ENCODE measurements around the gene TSSK2.

TSSK2 gene

DNA sequence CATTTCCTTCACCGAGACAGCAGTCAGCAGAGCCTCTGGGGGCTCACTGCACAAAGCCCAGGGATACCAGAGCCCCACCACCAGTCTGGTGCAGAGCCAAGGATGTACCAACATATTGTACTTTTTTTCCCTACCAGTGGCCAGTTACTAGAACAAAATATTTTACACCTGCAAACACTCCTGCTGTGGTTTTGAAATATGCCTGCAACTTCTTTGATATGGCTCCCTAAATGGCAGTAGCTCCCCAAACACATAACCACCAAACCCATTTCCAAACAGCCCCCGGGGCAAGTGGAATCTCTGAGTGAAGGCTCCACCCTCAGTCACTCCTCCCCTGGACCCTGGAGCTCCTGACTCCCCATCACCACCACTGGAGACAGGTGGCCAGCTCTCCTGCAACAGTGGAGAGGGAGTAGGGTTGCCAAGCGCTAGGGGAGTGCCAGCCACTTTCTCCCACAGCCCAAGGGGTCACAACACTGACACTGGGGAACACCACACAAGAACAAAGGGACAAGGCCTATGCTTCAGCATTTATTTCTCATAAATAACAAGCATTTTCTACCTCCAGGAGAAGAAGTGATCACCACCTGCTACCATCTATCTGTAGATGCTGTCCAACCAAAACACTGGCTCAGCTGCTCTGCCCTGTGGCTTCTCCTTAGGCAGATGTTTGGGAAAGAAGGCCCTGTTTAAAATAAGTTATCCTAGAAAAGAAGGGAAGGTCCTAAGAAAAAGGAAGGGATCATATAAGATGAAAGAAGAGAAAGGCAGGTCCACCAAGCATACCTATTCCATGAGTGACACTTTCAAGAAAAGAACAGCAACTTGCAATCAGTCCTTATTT is 24.0 kb upstream of the TSSK2 start:
- no peak for FAIRE-seq

DNA sequence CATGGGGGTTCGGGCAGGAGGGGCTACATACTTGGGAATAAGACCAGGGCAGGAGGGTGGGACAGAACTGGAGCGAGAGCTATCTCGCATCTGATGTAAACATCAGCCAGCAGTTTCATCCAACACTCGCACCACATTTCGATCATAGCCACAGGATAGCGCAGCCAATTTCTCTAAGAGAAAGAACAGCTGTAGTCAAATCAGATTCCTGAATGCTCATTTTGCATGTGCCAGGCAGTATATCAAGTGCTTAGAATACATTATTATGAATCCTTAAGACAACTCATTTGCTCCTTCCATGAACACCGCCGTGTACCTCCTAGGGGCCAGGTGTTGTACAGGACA is 23.4 kb upstream of the TSSK2 start:
- FAIRE-seq = no peak

- FAIRE-seq = no peak
Measured at GRCh38 chr22:19108807-19109197, 22.3 kb upstream of the TSSK2 start.

DNA sequence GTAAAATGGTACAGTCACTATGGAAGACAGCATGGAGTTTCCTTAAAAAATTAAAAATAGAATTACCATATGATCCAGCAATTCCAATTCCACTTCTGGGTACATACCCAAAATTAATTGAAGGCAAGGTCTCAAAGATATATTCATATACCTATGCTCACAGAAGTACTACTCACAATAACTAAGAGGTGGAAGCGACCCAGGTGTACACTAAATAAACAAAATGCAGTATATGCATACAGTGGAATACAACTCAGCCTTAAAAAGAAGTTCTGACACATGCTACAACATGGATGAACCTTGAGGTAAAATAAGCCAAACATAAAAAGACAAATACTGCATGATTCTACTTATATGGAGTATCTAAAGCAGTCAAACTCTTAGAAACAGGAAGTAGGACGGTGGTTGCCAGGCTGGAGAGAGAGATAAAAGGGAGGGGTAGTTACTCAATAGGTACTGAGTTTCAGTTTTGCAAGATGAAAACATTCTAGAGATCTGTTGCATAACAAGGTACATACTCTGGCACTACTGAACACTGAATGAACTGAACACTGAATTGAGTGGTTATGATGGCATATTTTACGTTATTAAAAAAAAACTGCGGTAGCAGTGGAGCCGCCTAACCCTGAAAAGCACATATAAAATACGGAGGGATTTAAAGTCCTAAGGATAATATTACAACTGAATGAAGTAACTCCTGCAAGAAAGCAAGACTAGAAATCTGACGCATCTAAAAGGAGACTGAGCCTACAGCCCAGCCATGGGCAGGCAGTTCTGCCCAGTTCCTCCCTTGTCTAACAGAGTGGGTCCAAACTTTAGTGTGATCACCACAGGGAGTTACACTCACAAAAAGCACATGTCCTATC is 21.7 kb upstream of the TSSK2 start:
- no peak for FAIRE-seq

DNA sequence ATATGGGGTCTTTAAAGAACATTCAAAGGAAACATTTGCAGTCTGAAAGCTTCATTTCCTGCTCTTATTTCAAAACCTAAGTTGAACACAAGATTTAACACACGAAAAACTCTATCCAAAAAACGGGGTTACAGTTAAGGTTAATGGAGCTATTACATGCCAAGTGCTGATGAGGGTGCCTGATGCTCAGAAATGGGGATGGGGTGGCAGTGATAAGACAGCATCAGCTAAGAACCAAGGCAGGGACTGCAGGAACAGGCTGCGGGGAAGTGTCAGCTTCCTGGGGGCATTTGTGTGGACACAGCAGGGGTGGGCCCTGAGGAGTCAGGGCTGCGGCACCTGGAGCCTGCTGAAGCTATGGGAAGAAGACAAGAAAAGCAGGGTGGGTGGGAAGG is 21.0 kb upstream of the TSSK2 start:
- FAIRE-seq = no peak

DNA sequence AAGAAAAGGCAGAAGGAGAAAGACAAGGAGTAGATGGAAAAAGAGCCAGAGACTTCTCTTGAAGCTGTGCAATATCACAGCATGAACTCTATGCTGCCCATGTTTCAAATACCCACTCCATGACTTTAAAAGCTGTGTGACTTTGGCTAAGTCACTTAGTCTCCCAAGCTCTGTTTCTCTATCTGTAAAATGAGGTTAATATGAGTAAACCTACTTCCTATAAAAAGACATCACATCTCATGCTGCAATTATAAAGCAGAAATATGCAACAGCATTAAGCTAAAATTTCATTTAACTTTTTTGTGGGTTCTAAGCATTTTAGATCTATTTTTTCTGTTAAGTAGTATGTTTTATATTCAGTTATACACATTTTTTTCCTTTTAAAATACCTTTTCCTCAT is 20.5 kb upstream of the TSSK2 start:
- FAIRE-seq = no peak

DNA sequence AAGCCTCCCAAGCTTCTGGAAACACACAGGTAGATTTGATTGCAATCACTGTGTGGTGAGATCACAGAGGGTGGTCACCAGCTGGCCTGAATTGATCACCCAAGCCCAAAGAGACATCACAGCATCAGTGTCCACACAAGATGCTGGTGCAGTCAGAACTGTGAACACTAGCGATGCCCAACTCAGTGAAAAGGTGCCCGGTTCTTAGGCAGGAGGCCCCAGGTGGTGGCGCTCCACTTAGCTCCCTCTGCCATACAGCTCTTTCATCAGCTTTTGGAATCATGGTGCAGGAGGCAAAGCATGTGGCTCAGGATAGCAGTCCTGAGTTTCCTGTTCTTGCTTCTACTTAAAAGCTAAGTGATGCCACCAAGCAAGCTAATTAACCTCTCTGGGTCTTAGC is 20.0 kb upstream of the TSSK2 start:
- FAIRE-seq = no peak

GRCh38 chr22:19111584-19111983 is 19.5 kb upstream of the TSSK2 start:
- no peak for FAIRE-seq

DNA sequence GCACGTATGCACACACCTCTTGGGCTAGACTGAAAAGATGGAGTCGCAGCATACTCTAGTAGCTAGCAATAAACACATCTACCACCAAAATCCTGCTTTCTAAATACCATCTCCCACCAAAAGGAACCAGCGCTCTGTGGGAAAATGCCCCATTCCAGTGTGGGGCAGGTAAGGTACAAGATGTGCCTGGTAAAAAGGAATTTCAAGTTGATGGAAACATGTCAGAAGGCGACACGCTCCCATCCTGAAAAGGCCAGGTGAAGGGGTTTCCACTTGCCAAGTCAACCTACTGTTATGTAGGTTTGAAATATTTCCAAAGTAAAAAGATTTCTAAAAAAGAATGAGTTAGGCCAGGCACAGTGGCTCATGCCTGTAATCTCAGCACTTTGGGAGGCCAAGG is 17.7 kb upstream of the TSSK2 start:
- FAIRE-seq = no peak

GRCh38 chr22:19114984-19115552 is 16.0 kb upstream of the TSSK2 start:
- no peak for FAIRE-seq

DNA sequence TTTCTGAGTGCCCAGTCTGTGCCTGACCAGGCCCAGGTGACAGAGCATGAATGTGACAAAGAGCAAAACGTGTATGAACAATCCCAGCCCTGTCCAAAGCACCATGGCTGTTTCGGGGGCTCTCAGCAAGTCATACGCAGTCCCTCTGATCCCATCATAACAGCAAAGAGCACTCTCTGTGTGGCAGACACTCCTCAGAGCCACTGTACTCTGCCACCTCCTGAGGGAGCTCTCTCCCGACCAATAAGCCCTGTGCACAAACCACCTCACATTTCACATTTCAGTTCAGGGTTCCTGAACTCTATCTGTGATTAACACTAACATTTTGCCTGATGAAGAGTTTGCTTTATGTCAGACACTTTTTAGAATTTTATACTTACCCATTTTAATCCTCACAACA is 15.5 kb upstream of the TSSK2 start:
- FAIRE-seq = no peak

DNA sequence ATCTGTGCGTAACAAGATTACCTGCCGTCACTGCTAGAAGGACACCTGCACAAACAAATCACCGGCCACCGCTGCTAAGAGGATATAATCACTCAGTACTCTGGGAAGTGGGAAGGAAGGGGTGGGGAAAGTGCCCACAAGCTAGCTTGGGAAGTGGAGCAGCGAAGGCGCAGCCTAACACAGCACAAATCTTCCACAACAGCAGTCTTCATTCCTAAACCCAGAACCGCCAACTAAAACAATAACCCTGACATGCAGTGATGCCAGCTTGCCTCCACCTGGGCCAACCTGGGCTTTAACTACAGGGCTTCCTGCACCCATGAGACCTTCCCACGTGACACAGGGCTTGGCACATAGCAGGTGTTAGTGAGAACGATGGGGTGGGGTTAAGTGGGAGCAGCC is 14.0 kb upstream of the TSSK2 start:
- FAIRE-seq = no peak

- no peak for FAIRE-seq
Measured at GRCh38 chr22:19118329-19118880, 12.7 kb upstream of the TSSK2 start.

DNA sequence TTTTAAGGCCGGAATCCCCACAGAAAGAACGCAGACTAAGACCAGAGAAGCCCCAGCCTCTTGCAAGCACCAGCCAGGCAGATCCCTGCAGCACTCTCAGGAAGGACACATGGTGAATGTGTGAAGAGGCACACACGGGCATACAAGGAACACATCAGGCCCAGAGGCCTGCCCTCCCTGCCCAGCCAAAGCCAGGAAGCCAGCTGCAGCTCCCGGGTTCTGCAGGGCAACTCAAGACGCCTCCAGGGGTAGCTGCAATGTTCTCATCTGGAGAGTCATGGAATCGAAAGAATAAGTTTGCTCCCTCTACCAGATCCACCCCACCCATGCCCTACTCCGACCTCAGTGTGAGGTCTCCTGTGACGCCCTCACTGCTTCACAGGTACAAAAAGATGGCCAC is 11.2 kb upstream of the TSSK2 start:
- FAIRE-seq = no peak

- FAIRE-seq = no peak
Measured at GRCh38 chr22:19120829-19121630, 10.1 kb upstream of the TSSK2 start.

DNA sequence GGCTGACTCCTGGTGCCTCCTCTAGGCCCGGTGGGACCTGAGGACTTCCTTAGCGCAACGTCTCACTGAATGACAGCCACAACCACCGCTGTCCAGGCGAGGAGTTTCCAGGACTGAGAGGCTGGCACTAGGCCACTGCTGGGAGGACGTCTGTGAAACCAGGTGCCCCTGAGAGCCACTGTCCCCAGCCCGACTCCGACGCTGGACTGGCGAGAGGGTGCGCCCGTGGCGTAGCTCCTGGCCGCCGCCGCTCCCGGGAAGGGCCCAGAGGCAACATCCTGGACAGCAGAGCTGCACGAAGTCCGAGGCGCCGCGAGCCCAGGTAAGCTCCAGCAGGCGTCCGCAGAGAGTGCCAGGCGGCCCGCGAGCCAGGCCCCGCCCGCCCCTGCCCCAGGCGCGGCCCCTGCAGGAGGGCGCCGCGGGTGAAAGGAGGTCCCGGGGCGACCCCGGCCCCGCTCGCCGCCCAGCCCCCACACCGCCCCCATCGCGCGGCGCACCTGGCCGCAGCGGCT is 9.4 kb upstream of the TSSK2 start:
- FAIRE-seq = no peak

DNA sequence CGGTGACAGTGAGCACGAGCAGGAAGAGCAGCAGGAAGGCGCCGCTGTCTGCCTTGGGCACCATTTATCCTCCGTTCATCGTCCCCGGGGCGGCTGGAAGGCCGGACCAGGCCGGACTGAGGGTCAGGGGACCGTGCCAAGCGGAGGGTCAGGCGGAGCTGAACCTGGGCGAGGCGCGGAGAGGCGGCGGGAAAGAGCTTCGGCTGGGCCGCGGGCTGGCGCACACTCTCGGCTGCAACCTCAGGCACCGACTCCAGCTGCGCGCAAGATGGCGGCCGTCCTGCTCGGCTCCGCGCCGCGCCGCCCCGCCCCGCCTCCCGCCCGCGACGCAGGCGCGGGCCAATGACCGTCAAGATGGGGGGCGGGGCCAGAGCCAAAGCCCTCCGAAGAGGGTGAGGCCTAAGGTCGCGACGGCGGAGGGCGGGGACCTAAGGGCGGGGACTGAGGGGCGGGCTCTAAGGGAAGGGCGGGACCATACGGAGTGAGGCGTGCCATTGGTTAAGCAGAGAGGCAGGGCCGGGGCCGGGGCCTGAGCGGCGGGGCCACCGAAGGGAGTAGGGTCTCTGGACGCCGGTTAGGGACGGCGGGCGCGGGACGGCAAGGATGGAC is 8.9 kb upstream of the TSSK2 start, which contains the start of gene DGCR2:
Gene DGCR2 (minus strand): TSS at position 270 of the 609 bp plus-strand sequence. CDS start 206 bp downstream, at position 64.
- no peak for FAIRE-seq

GRCh38 chr22:19122752-19123492 is 8.2 kb upstream of the TSSK2 start:
- FAIRE-seq = no peak

DNA sequence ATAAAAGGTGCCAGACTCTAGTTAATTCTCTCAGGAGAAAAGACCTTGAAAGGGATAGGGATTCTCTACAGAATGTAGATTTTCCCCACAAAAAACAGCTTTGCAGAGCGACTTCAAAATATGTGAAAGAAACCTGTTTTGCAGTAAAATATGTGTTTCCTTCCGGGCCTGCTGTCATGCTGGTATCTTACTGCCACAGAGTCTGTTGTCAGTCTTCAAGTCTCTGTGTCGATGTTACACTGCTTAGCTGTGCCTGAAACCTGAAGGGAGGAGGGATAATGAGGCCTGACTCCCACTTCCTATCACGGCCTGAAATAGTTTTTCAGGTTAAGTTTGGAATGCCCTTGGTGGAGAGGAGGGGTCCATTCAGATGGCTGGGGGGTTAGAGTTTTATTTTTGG is 7.2 kb upstream of the TSSK2 start:
- FAIRE-seq = no peak

GRCh38 chr22:19124377-19124776 is 6.7 kb upstream of the TSSK2 start:
- FAIRE-seq = no peak

- FAIRE-seq = no peak
Measured at GRCh38 chr22:19125011-19125410, 6.1 kb upstream of the TSSK2 start.

Data from colon (tissue), 2 donors.